ENCODE data around the gene CASZ1.

Gene CASZ1

DNA sequence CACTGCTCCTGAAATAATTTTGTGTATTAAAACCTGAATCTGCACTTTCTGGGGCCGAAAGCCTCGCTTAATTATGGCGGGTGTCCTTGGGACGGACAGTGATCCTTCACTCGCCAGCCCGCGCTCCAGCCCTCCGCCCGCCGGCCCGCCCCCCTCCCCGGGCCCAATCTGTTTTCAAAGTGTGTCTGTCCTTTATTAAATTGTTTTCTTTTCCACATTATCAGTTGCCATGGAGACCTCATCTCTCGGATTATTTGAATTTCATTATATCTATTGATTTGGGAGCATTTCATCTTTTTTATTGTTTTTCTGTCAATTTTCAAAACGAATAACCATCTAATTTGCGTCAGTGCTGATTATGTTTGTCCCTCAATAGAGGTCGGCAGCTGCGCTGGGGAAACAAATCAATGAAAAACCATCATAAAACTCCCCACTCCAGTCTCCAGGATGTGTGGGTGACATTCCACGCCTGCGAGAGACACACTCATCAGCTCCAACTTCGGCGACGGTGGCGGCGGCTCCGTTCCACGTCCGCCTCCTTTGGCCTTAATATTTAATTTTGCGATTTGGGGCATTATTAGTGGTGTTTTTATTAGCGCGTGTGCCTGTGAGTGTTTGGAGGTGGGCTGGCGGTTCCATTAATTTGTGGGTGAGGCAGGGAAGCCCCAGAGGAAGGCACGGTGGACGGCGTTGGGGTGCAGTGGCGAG is 123.9 kb downstream of the CASZ1 start:
- Mint-ChIP-seq H3K36me3 (ENCODE audit: insufficient read depth) (peaks cover 22% of the 10 kb centered on the region), H3K27ac (ENCODE audit: low read depth) (no peak overlapping the region), H3K4me1 (peaks cover 20% of the 10 kb centered on the region), H3K27me3 (no peaks in the 10 kb centered on the region), H3K9me3 (no peaks in the 10 kb centered on the region), H3K4me3 (no peak overlapping the region)
- DNase-seq (ENCODE audit: low spot score in 2 of 2) (no peak), ATAC-seq (replicated peaks; ENCODE audit: extremely low read depth, poor library complexity, severe bottlenecking) (no peak)

DNA sequence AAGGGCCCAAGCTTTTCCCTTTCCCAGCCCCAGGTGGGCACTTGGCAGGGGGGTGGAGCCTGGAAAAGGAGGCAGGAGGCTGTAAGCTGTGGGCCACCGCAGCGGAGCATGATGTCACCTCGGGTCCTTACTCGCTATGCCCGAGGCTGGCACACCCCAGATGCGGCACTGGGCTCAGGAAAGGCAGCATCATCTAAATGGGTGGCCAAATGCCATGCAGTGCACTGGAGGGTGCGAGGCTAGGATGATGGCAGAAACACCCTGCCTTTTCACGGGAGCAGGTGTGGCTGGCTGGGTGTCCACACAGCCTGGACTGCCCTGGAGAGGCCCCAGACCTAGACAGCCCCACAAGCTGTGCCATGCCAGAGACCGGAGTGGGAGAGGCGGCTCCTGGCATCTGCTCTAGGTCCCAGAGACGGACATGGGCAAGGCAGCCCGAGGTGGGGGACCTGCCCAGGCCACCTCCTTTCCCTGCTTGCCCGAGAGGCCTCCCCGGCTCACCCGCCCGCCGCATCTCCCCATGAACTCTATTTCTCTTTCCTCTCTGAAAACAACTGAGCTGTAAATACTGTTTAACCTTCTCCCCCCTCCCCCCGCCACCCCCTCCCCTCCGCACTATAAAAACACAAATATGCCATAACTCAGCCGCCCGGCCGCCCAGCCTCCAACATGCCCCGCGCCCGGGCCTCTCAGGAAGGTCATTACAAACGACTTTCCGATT is 124.7 kb downstream of the CASZ1 start:
- peak overlapping the region; percentile 35 for H3K27ac Mint-ChIP-seq (ENCODE audit: low read depth)
- no peaks in the 10 kb centered on the region for H3K27me3 Mint-ChIP-seq
- peaks cover 23% of the 10 kb centered on the region for H3K36me3 Mint-ChIP-seq (ENCODE audit: insufficient read depth)

DNA sequence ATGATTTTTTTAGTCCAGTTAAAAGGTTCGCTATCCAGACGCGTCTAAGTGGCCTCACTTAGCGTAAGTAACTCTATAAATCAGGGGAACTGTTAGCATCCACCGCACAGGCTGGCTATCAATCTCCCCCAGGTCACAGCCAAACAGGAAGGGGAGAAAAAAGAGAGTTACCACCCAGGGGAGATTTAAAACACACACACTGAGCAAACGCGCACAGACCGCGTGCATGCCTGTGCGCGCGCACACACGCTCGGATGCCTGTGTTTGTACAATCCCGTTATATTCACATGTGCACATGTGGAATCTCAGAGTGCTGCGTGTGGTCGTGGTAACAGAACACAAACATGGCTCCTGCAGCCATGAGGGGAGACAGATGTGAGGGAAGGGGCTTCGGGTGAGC is 125.4 kb downstream of the CASZ1 start:
- ATAC-seq (replicated peaks; ENCODE audit: extremely low read depth, poor library complexity, severe bottlenecking) (no peak), DNase-seq (ENCODE audit: low spot score in 2 of 2) (no peak)
- no peak overlapping the region for H3K4me3 Mint-ChIP-seq
- no peaks in the 10 kb centered on the region for H3K9me3 Mint-ChIP-seq
- H3K36me3 Mint-ChIP-seq (ENCODE audit: insufficient read depth) = peaks cover 23% of the 10 kb centered on the region
- no peaks in the 10 kb centered on the region for H3K27me3 Mint-ChIP-seq
- peaks cover 8% of the 10 kb centered on the region for H3K4me1 Mint-ChIP-seq
- H3K27ac Mint-ChIP-seq (ENCODE audit: low read depth) = peak overlapping the region; percentile 35

More for the DNA sequence above, 124.7 kb downstream of the CASZ1 start:
- DNase-seq (ENCODE audit: low spot score in 2 of 2) = no peak
- peaks cover 14% of the 10 kb centered on the region for H3K4me1 Mint-ChIP-seq
- no peak for ATAC-seq (replicated peaks; ENCODE audit: extremely low read depth, poor library complexity, severe bottlenecking)
- no peak overlapping the region for H3K4me3 Mint-ChIP-seq
- no peaks in the 10 kb centered on the region for H3K9me3 Mint-ChIP-seq

DNA sequence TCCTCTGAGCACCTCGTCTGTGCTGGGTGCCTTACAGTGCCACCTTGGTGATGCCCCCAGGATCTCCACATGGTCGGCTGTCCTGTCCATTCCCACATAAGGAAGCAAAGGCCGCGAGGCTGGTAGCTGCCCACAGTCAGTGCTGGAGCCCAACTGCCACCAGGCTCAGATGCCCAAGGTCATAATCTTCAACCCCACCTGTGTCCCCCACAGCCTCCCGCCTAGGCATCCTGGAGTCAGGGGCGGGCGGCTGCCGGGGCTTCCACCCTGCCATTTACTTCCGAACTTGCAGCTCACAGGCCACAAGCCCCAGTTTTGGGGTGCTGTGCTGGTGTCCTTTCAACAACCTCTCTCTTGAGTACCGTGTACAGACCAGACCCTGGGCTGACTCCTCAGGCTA is 126.3 kb downstream of the CASZ1 start:
- DNase-seq (ENCODE audit: low spot score in 2 of 2) (no peak), ATAC-seq (replicated peaks; ENCODE audit: extremely low read depth, poor library complexity, severe bottlenecking) (no peak)
- Mint-ChIP-seq H3K9me3 (no peaks in the 10 kb centered on the region), H3K4me1 (peaks cover 6% of the 10 kb centered on the region), H3K27ac (ENCODE audit: low read depth) (peak overlapping the region; percentile 35), H3K27me3 (no peaks in the 10 kb centered on the region), H3K4me3 (no peak overlapping the region), H3K36me3 (ENCODE audit: insufficient read depth) (peaks cover 22% of the 10 kb centered on the region)

DNA sequence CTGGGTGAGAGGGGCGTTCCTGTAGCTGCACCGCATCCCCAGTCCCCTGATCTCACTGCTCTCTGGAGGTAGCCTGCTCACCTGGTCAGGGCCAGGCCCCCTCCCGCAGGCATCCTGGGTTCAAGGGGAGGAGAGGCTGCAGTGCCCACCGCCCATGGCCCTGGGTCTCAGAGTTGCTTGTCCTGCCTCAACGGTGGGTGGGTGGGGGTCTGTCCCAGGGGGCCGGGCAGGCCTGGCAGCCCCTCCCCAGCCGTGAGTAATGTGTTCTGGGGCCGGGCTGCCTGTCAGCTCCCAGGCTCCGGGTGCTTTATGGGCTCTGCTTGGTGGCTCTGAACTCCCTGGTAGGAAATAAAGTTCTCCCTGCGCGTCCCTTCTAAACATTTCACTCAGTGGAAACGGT is 126.9 kb downstream of the CASZ1 start:
- Mint-ChIP-seq H3K4me3 (no peak overlapping the region), H3K36me3 (ENCODE audit: insufficient read depth) (peaks cover 23% of the 10 kb centered on the region), H3K27ac (ENCODE audit: low read depth) (no peak overlapping the region), H3K27me3 (no peaks in the 10 kb centered on the region), H3K9me3 (no peaks in the 10 kb centered on the region), H3K4me1 (peaks cover 6% of the 10 kb centered on the region)
- no peak for DNase-seq (ENCODE audit: low spot score in 2 of 2)
- no peak for ATAC-seq (replicated peaks; ENCODE audit: extremely low read depth, poor library complexity, severe bottlenecking)

DNA sequence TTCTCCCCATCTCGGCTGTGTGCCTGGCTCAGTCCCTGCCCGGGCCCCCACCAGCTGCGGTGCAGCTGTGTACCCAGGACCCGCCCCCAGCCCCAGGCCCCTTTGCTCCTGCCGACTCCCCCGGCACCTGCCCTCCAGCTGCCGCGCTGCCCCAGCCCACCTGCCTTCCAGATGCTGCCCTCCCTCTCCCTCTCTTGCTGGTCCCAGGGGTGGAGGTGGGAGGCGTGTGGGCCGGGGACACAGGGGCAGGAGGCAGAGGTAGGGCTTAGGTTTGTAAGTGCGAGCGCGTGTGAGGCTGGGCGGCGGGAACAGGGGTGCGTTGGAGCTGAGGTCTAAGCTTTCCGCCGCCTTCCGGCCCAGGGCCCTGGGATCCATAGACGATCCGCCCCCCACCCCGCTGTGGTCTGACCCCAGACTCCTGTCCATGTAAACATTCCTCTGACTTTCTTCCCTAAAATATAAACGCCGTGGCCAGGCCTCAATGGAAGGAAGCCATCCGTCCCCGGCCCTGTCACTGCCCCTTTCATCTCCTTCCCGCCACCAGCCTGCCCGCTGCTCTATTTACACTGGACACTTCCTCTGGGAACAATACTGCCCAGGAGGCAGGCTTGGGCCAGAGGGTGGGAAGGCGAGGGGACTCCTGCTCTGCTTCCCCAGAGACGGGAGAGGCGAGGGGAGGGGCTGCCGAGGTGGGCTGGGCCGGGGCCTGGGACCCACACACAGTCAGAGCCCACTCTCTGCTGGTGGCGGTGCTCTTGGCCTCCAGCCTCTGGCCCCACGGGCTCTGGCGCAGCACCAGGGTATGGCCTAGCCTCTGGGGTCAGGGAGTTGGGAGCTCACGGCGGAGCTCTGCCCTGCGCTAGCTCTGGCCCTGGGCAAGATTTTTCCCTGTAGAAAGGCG is 128.3 kb downstream of the CASZ1 start:
- H3K4me1 Mint-ChIP-seq = peaks cover 6% of the 10 kb centered on the region
- no peaks in the 10 kb centered on the region for H3K9me3 Mint-ChIP-seq
- no peak for ATAC-seq (replicated peaks; ENCODE audit: extremely low read depth, poor library complexity, severe bottlenecking)
- H3K27me3 Mint-ChIP-seq = no peaks in the 10 kb centered on the region
- no peak overlapping the region for H3K4me3 Mint-ChIP-seq
- no peak for DNase-seq (ENCODE audit: low spot score in 2 of 2)
- no peak overlapping the region for H3K27ac Mint-ChIP-seq (ENCODE audit: low read depth)
- peaks cover 21% of the 10 kb centered on the region for H3K36me3 Mint-ChIP-seq (ENCODE audit: insufficient read depth)

DNA sequence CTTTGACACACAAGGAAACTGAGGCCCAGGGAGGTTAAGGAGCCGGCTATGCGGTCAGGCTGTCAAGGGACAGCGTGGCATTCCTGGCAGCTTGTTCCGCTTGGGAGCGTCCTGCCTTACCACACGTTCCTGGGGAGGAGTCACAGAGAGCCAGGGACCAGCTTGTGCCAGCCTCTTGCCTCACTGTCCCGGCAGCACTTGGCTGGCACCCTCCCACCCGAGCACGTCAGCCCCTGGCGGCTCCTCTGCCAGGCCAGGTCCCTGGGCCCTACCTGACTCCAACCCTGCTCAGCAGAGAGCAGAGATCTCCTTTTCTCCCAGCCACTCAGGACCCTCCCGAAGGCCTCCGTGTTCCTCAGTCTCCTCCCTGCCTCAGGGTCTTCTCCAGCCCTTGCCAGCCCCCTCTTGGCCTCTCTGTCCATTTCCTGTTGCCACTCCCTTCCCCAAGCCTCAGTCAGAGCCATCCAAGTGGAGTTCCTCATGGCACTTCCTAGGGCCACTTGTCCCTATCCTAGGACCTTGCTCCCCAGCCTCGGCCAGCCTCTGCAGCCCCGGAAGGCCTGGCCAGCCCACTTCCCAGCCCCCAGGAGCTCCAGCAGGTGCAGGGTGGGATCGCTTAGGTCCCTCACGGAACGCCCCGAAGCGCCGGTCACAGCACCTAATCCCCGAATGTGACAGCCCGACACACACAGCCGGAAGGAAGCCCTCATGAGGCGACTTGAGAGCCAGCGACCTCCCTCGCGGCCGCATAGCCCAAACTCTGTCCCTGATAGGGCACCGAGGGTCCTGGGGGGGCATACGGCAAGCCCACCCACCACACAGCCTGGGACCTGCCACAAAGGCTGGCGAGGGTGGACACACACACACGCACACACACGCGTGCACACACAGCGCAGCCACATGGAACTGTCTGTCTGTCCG is 130.3 kb downstream of the CASZ1 start:
- Mint-ChIP-seq H3K27ac (ENCODE audit: low read depth) (no peak overlapping the region), H3K27me3 (no peaks in the 10 kb centered on the region), H3K36me3 (ENCODE audit: insufficient read depth) (peaks cover 19% of the 10 kb centered on the region), H3K9me3 (no peaks in the 10 kb centered on the region), H3K4me1 (no peaks in the 10 kb centered on the region), H3K4me3 (no peak overlapping the region)
- ATAC-seq (replicated peaks; ENCODE audit: extremely low read depth, poor library complexity, severe bottlenecking) = no peak
- no peak for DNase-seq (ENCODE audit: low spot score in 2 of 2)

DNA sequence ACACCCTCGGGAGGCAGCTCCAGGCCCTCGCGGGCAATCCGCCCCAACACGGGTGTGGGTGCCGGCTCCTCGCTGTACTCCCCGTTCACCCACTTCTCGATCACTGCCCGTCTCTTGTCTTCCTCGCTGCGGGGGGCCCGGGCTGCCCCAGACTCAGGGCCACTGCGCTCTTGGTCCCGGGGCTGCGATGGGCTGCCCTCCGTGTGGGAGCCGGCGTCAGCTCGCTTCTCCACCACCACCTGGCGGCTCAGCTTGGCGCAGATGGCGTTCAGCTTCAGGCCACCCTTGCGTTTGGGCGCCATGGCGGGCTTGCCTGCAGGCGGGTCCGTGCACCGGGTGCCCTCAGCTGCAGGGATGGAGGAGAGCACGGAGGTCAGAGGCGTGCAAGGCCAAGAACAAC is 131.2 kb downstream of the CASZ1 start:
- no peak for ATAC-seq (replicated peaks; ENCODE audit: extremely low read depth, poor library complexity, severe bottlenecking)
- Mint-ChIP-seq H3K9me3 (no peaks in the 10 kb centered on the region), H3K4me1 (no peaks in the 10 kb centered on the region), H3K27me3 (no peaks in the 10 kb centered on the region), H3K27ac (ENCODE audit: low read depth) (no peak overlapping the region), H3K36me3 (ENCODE audit: insufficient read depth) (peaks cover 15% of the 10 kb centered on the region), H3K4me3 (no peak overlapping the region)
- no peak for DNase-seq (ENCODE audit: low spot score in 2 of 2)

DNA sequence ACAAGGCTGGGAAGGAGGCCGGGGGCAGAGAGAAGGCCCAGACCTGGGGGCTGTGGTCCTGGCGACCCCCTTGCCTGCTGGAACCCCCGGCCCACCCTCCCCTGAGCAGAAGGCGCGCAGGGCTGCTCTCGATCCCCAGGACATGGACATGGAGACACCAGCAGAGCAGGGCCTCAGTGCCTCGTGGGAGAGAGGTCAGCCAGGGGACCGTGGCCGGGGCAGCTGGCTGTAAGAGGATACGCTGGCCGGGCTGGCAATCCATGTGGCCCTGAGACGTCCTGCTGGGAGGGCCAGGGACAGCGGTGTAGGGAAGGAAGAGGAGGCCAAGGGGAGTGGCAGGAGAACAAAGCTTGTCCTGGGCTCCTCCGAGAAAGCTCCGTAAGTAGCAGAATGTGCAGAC is 132.2 kb downstream of the CASZ1 start:
- Mint-ChIP-seq H3K4me3 (no peak overlapping the region), H3K27me3 (no peaks in the 10 kb centered on the region), H3K27ac (ENCODE audit: low read depth) (no peak overlapping the region), H3K4me1 (no peaks in the 10 kb centered on the region), H3K9me3 (no peaks in the 10 kb centered on the region), H3K36me3 (ENCODE audit: insufficient read depth) (peaks cover 13% of the 10 kb centered on the region)
- ATAC-seq (replicated peaks; ENCODE audit: extremely low read depth, poor library complexity, severe bottlenecking) (no peak), DNase-seq (ENCODE audit: low spot score in 2 of 2) (no peak)

DNA sequence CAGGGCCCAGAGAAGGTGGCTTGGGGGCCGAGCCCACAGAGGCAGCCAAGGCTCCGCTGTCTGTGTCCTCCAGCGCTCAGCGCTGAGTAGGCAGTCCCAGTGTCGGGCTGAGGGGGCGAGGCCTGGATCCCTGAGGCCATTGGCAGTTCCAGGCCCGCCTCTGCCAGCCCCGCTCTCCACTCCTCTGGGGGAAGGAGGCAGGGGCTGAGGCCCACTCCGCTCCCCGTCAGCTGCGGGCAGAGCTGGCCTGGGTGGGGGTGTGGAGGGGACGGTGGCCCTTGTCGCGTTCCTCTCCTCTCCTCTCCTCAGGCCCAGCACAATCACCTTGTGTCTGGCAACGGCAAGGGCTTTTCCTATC is 132.8 kb downstream of the CASZ1 start:
- DNase-seq (ENCODE audit: low spot score in 2 of 2) = no peak
- Mint-ChIP-seq H3K36me3 (ENCODE audit: insufficient read depth) (peaks cover 15% of the 10 kb centered on the region), H3K4me1 (no peaks in the 10 kb centered on the region), H3K4me3 (no peak overlapping the region), H3K27me3 (no peaks in the 10 kb centered on the region), H3K9me3 (no peaks in the 10 kb centered on the region), H3K27ac (ENCODE audit: low read depth) (no peak overlapping the region)
- ATAC-seq (replicated peaks; ENCODE audit: extremely low read depth, poor library complexity, severe bottlenecking) = no peak

DNA sequence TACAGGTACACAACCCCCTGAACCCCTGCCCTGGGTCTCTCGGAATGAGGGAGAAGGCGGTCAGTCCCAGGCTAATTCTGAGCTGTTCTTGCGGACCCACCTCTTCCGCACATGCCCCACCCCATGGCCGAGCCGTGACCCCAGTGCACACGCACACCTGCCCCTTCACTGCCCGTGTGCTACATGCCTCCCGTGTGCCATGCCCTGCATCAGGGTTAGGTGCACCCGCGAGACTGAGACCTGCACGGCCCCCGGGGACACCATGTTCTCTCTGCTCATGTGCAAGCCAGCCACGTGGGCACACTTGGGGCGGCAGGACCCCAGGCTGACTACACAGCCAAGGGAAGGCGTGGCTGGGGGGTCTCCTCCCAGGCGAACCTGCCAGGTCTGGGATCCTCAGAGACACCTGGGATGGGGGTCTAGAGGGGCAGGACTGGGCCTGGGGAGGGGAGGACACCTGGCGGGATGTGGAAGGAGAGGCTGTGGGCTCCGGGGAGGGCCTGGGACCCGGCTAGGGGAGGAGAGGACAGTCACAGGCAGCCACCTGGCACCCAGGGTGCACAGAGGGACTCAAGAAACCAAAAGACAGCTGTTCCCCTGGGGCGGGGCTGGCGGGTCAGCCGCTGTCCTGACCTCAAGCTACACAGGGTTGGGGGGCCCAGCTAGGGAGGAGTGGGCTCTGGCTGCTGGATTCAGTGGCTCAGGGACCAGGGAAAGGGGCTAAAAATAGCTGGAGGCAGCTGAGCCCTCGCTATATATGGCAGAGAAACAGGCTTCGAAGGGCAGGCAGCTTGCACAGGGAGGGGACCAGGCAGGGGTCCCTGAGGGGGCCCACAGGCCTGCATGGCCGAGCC is 133.4 kb downstream of the CASZ1 start:
- Mint-ChIP-seq H3K27me3 (no peaks in the 10 kb centered on the region), H3K27ac (ENCODE audit: low read depth) (no peak overlapping the region), H3K9me3 (no peaks in the 10 kb centered on the region), H3K4me1 (no peaks in the 10 kb centered on the region), H3K36me3 (ENCODE audit: insufficient read depth) (peaks cover 15% of the 10 kb centered on the region), H3K4me3 (no peak overlapping the region)
- DNase-seq (ENCODE audit: low spot score in 2 of 2) (no peak), ATAC-seq (replicated peaks; ENCODE audit: extremely low read depth, poor library complexity, severe bottlenecking) (no peak)
